OCI-LY3 (cell line): Measurements from ENCODE around the gene TBXA2R.
"Not testable (repeated sequence)": the region's sequence is repeated elsewhere in the genome, so short reads cannot be mapped to it uniquely, and the experiment has no call there.

Source experiments
- H2AFZ ChIP-seq: fragments of 200-600, 300-600 bp; shearing (Covaris generic); 2 replicates; pipeline ENCODE4 v1.6.0; 2014; ENCODE audit warnings: antibody characterized with exemption, low read depth, low read length
- H3K27ac ChIP-seq: fragments of 200-600, 300-600 bp; sonication (generic); 2 replicates; pipeline ENCODE4 v1.5.1; 2014; ENCODE audit warnings: mild to moderate bottlenecking, low read length, moderate library complexity, mixed read lengths
- H3K27me3 ChIP-seq: fragments of 200-600, 300-600 bp; sonication (generic); 2 replicates; pipeline ENCODE4 v1.6.1; 2014; ENCODE audit warnings: low read depth, low read length, mixed read lengths
- H3K36me3 ChIP-seq: fragments of 200-600, 300-600 bp; sonication (generic); replicated peaks from 2 replicates; pipeline ENCODE3; 2014; ENCODE audit warnings: low read depth, low read length, mixed read lengths
- H3K4me1 ChIP-seq: fragments of 300-600, 200-600 bp; sonication (generic); 2 replicates; pipeline ENCODE4 v1.6.1; 2014; ENCODE audit warnings: low read length, mixed read lengths
- H3K4me2 ChIP-seq: fragments of 200-600, 300-600 bp; sonication (generic); 2 replicates; pipeline ENCODE4 v1.6.1; 2014; ENCODE audit warnings: low read length, mixed read lengths
- H3K4me3 ChIP-seq: fragments of 300-600, 200-600 bp; sonication (generic); 2 replicates; pipeline ENCODE4 v1.5.1; 2014; ENCODE audit warnings: antibody characterized with exemption, mild to moderate bottlenecking, low read length, moderate library complexity
- H3K79me2 ChIP-seq: fragments of 300-600, 200-600 bp; shearing (Covaris generic); 2 replicates; pipeline ENCODE4 v1.6.1; 2014; ENCODE audit warnings: mild to moderate bottlenecking, low read length, mixed read lengths
- H3K9ac ChIP-seq: fragments of 300-600, 200-600 bp; shearing (Covaris generic); 2 replicates; pipeline ENCODE4 v1.6.0; 2014; ENCODE audit warnings: mild to moderate bottlenecking, low read length, moderate library complexity
- H3K9me3 ChIP-seq: fragments of 200-600, 300-600 bp; shearing (Covaris generic); 2 replicates; pipeline ENCODE4 v1.6.1; 2014; ENCODE audit warnings: low read length, mixed read lengths; ENCODE audit not compliant: insufficient read depth
- H4K20me1 ChIP-seq: fragments of 200-600, 300-600 bp; sonication (generic); 2 replicates; pipeline ENCODE4 v1.6.1; 2016; ENCODE audit warnings: low read length, mixed read lengths; ENCODE audit not compliant: insufficient read depth
- CTCF ChIP-seq: fragments of 200-600, 300-600 bp; sonication (generic); IDR thresholded peaks from 2 replicates; pipeline ENCODE4 v1.5.1; 2014; ENCODE audit warnings: antibody characterized with exemption, low read length, low read depth
- EZH2phosphoT487 ChIP-seq: fragments of 200-600 bp; shearing (Covaris generic); IDR thresholded peaks from 2 replicates; pipeline ENCODE4 v1.6.1; 2018; ENCODE audit warnings: antibody characterized with exemption, mixed run types, low read depth

TBXA2R gene

GRCh38 chr19:3586127-3586626 lies 20.5 kb downstream of the TBXA2R start:
- no peaks in the 10 kb centered on the region for H3K27me3 ChIP-seq
- H3K4me1 ChIP-seq, result no peaks in the 10 kb centered on the region
- H2AFZ ChIP-seq, result no peak overlapping the region
- H3K9me3 ChIP-seq, result no peaks in the 10 kb centered on the region
- H3K27ac ChIP-seq, result no peak overlapping the region
- no peaks in the 10 kb centered on the region for H3K36me3 ChIP-seq
- no peaks in the 10 kb centered on the region for H4K20me1 ChIP-seq
- no peak overlapping the region for H3K9ac ChIP-seq
- H3K4me3 ChIP-seq, result no peak overlapping the region
- no peaks in the 10 kb centered on the region for H3K79me2 ChIP-seq
- TF ChIP-seq EZH2phosphoT487 (no peak), CTCF (peak; percentile 60)
- no peak overlapping the region for H3K4me2 ChIP-seq

- Histone ChIP-seq H3K9ac (no peak within 1 kb of the TSS), H3K4me2 (no peak within 1 kb of the TSS), H3K4me1 (no peaks in the 10 kb centered on the region), H4K20me1 (no peaks in the 10 kb centered on the region), H3K36me3 (no peaks in the 10 kb centered on the region), H3K9me3 (no peaks in the 10 kb centered on the region), H3K79me2 (no peaks in the 10 kb centered on the region), H3K4me3 (no peak within 1 kb of the TSS), H3K27me3 (no peaks in the 10 kb centered on the region), H3K27ac (no peak within 1 kb of the TSS), H2AFZ (no peak within 1 kb of the TSS)
- TF ChIP-seq CTCF (no peak), EZH2phosphoT487 (no peak)
Measured at GRCh38 chr19:3585301-3586126, 21.2 kb downstream of the TBXA2R start, which contains the start of gene GIPC3. TSS of gene GIPC3 (plus strand) at chr19:3585478. CDS start at chr19:3585598, 120 bp downstream.

GRCh38 chr19:3584036-3584802 lies 22.5 kb downstream of the TBXA2R start:
- not testable (repeated sequence) for H4K20me1 ChIP-seq, H3K27ac ChIP-seq, H3K4me2 ChIP-seq, H3K9ac ChIP-seq, H3K36me3 ChIP-seq, H3K27me3 ChIP-seq, H2AFZ ChIP-seq, H3K4me3 ChIP-seq, H3K9me3 ChIP-seq, H3K4me1 ChIP-seq, H3K79me2 ChIP-seq

- not testable (repeated sequence) for H3K36me3 ChIP-seq, H3K27me3 ChIP-seq, H3K4me1 ChIP-seq, H2AFZ ChIP-seq, H3K9ac ChIP-seq, H3K4me3 ChIP-seq, H3K9me3 ChIP-seq, H4K20me1 ChIP-seq, H3K27ac ChIP-seq, H3K79me2 ChIP-seq, H3K4me2 ChIP-seq
Measured at GRCh38 chr19:3581792-3582191, 24.9 kb downstream of the TBXA2R start.
